ENCODE measurements around the gene CDHR1.

- TF ChIP-seq CTCF (IDR thresholded peaks at IDR 0.05; ENCODE audit: low read depth, low read length) (no peak), EZH2phosphoT487 (IDR thresholded peaks at IDR 0.05; ENCODE audit: low read depth) (no peak)
Measured at GRCh38 chr10:84181631-84182030, 12.7 kb upstream of the CDHR1 start.

All from OCI-LY3 (cell line).